Epidermal melanocyte (primary cell): ENCODE results near the gene KLHDC7A.
"Not testable (repeated sequence)": the region's sequence is repeated elsewhere in the genome, so short reads cannot be mapped to it uniquely, and the experiment has no call there.

Source experiments
- DNase-seq: peaks from one replicate; pipeline ENCODE4 v3.0.0; 2011; ENCODE audit warnings: low spot score; ENCODE audit not compliant: insufficient read length

Gene KLHDC7A

GRCh38 chr1:18480315-18481189, at the start of gene KLHDC7A:
Gene KLHDC7A, plus strand, starts transcription at chr1:18480930. Its CDS starts 52 bp downstream, at chr1:18480982.
- no peak for DNase-seq

GRCh38 chr1:18434041-18434440, 46.7 kb upstream of the KLHDC7A start:
- no peak for DNase-seq

- no peak for DNase-seq
Measured at GRCh38 chr1:18440385-18441226, 40.1 kb upstream of the KLHDC7A start.

GRCh38 chr1:18443587-18444520, 36.9 kb upstream of the KLHDC7A start:
- DNase-seq, result no peak

GRCh38 chr1:18444563-18444962, 36.2 kb upstream of the KLHDC7A start:
- DNase-seq, result no peak

- no peak for DNase-seq
Measured at GRCh38 chr1:18446751-18447150, 34.0 kb upstream of the KLHDC7A start.

- DNase-seq, result no peak
Measured at GRCh38 chr1:18447509-18448220, 33.1 kb upstream of the KLHDC7A start.

GRCh38 chr1:18448889-18449288, 31.8 kb upstream of the KLHDC7A start:
- DNase-seq, result no peak

GRCh38 chr1:18452550-18452949, 28.2 kb upstream of the KLHDC7A start:
- DNase-seq, result no peak

GRCh38 chr1:18458133-18459092, 22.3 kb upstream of the KLHDC7A start:
- DNase-seq, result no peak

- no peak for DNase-seq
Measured at GRCh38 chr1:18461656-18462055, 19.1 kb upstream of the KLHDC7A start.

- not testable (repeated sequence) for DNase-seq
Measured at GRCh38 chr1:18462517-18462916, 18.2 kb upstream of the KLHDC7A start.

GRCh38 chr1:18463063-18463462, 17.7 kb upstream of the KLHDC7A start:
- no peak for DNase-seq

GRCh38 chr1:18463984-18464664, 16.6 kb upstream of the KLHDC7A start:
- DNase-seq, result no peak

GRCh38 chr1:18464665-18465050, 16.1 kb upstream of the KLHDC7A start:
- no peak for DNase-seq

GRCh38 chr1:18466676-18467075, 14.1 kb upstream of the KLHDC7A start:
- no peak for DNase-seq

- DNase-seq, result no peak
Measured at GRCh38 chr1:18468570-18468969, 12.2 kb upstream of the KLHDC7A start.

GRCh38 chr1:18469514-18469913, 11.2 kb upstream of the KLHDC7A start:
- DNase-seq, result no peak
